Heart left ventricle (tissue), 16 donors: ENCODE measurements around the gene KCNIP3. TPM values are rescaled to one million over a fixed set of nuclear protein-coding genes. Genes with fewer than 3 reads are reported as not detected.
"Not testable (repeated sequence)": the region's sequence is repeated elsewhere in the genome, so short reads cannot be mapped to it uniquely, and the experiment has no call there.

ENCODE experiments used
- ATAC-seq, 4 donors: fragments of 200-7000 bp; cut with Tn5 transposase; one replicate each; pipeline ENCODE4 v1.9.1; 2020 to 2022; ENCODE audit warnings: moderate library complexity in 4 of 4, mild to moderate bottlenecking in 3 of 4, moderate number of reproducible peaks in 1 of 4
- DNase-seq, 5 donors: peaks; one replicate each; pipeline ENCODE4 v3.0.0-alpha.2; 2020
- H3K27ac ChIP-seq, 12 donors: fragments of 200-600 bp; sonication (generic) in 4 of 12; one replicate each; pipeline versions ENCODE4 v1.5.0 to v1.8.0; 2016 to 2022; ENCODE audit warnings: mild to moderate bottlenecking in 2 of 12
- H3K27me3 ChIP-seq, 9 donors: fragments of 200-600 bp; sonication (generic) in 2 of 9; one replicate each; pipeline versions ENCODE4 v1.5.1 to v1.8.0; 2016 to 2022; ENCODE audit warnings: mild to moderate bottlenecking in 3 of 9
- H3K36me3 ChIP-seq, 9 donors: fragments of 200-600 bp; sonication (generic) in 2 of 9; one replicate each; pipeline versions ENCODE4 v1.5.0 to v1.8.0; 2018 to 2022; ENCODE audit warnings: mild to moderate bottlenecking in 2 of 9
- H3K4me1 ChIP-seq, 12 donors: fragments of 200-600 bp; sonication (generic) in 4 of 12; one replicate each; pipeline versions ENCODE4 v1.5.0 to v1.8.0; 2016 to 2022; ENCODE audit warnings: mild to moderate bottlenecking in 3 of 12
- H3K4me3 ChIP-seq, 12 donors: fragments of 200-600 bp; sonication (generic) in 4 of 12; one replicate each; pipeline versions ENCODE4 v1.5.0 to v1.8.0; 2017 to 2022; ENCODE audit warnings: mild to moderate bottlenecking in 9 of 12, moderate library complexity in 4 of 12
- H3K9me3 ChIP-seq, 12 donors: fragments of 200-600 bp; sonication (generic) in 4 of 12; one replicate each; pipeline versions ENCODE4 v1.5.0 to v1.8.0; 2016 to 2022; ENCODE audit warnings: mild to moderate bottlenecking in 1 of 12
- POLR2A ChIP-seq, 2 donors: fragments of 450-650 bp; IDR thresholded peaks; one replicate each; pipeline ENCODE4 v1.6.1; 2017; ENCODE audit warnings: antibody characterized with exemption in 2 of 2, mild to moderate bottlenecking in 2 of 2, moderate library complexity in 2 of 2
- WGBS, 4 donors: extraction: QIAGEN DNeasy Blood & Tissue Kit in 2 of 4; methylation state at CpG; one replicate each; pipeline versions ENCODE4 v1.1.5 to v1.1.7; 2013 to 2018; 5-methylcytosine and 5-hydroxymethylcytosine counted together
- intact Hi-C, 10 donors: fragments of 100-400 bp; cut with DNase I; formaldehyde crosslinking; loops; one replicate each; pipeline versions ENCODE4 v1.11.1 to v1.14.2; 2022
- polyA plus RNA-seq, 2 donors: library from polyadenylated mRNA; stranded (reverse); fragments of 200-250 nt; gene quantifications; one replicate each; pipeline ENCODE4 v1.2.3, GENCODE V29; 2013
- total RNA-seq, 9 donors: library from RNA; depleted of rRNA in 2 of 9; stranded (reverse); fragments of >200 nt in 2 of 9; fragmentation: NEBNext Ultra II Directional in 3 of 9; extraction: Animal tissue kit (Norgen Biotek cat#: 25700) in 3 of 9; gene quantifications; one replicate each; pipeline versions ENCODE4 v1.1.0 to v1.2.4, GENCODE V29; 2016 to 2023
- TF ChIP-seq, protein P1 (sequence below), 12 donors: fragments of 200-600 bp; sonication (generic) in 4 of 12; IDR thresholded peaks; one replicate each; pipeline versions ENCODE4 v1.5.0 to v1.8.0; 2018 to 2022; ENCODE audit warnings: antibody characterized with exemption in 12 of 12, mild to moderate bottlenecking in 5 of 12
- donor health status: ischemic (EF 13 %, LVEDD 7.1; RV severe dilation, severe dysfunction).
- donor health status: healthy with polysubstance abuse.
- donor health status: DM: no; HTN: yes; CAD: no.
- donor health status: DM: no; HTN: no; CAD: no.
- donor health status: ischemic (EF 25% LVEDD 6.9; RV normal size, moderate dysfunction).
- donor health status: ischemic (EF 25% LVEDD 5.7; RV mildly dilated, moderate dysfunction).
- donor health status: healthy.
- donor health status: DM: yes; HTN: yes; CAD: no.
- donor health status: ischemic (EF 35%, LVEDD 5.7; RV mildly dilated, moderate dysfunction).
- donor health status: nonischemic (EF 11% LVEDD 7.7; RV severe dilation, severe dysfunction).
- donor health status: DM: yes; HTN: yes; CAD: no.
- donor health status: PGD.
- donor health status: ischemic (EF 29% LVEDD 5.4; RV normal size, mild dysfunction).
- donor health status: nonischemic (EF 23%, LVEDD 6.1; RV moderate dilation, normal function).

KCNIP3 gene
- total and polyA plus RNA-seq, 11 donors, result 2.7 to 8.3 (median 4.0) TPM

DNA sequence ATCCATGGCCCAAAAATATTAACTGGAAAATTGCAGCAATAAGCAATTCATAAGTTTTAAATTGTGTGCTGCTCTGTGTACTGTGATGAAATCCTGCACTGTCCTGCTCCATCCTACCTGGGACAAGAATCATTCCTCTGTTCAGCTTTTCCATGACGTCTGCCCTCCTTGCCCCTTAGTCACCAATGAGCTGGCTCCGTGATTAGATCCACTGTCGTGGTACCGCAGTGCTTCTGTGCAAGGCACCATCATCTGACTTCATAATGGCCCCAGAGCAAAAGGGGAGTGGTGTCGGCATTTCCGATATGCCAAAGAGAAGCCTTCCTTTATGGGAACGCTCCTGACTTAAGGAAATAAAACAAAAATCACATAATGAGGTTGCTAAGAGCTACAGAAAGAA is 101.9 kb downstream of the KCNIP3 start:
- 92 to 96% (median 93%) methylated on average over 7 of the region's 7 CpGs for WGBS, 4 donors
- H3K9me3 ChIP-seq, result no peaks in the 10 kb centered on the region
- H3K4me3 ChIP-seq, result no peak overlapping the region
- no peak overlapping the region for H3K27ac ChIP-seq
- no peak for ATAC-seq
- no peak for TF ChIP-seq POLR2A (IDR thresholded peaks at IDR 0.05)
- TF ChIP-seq, protein P1, sequence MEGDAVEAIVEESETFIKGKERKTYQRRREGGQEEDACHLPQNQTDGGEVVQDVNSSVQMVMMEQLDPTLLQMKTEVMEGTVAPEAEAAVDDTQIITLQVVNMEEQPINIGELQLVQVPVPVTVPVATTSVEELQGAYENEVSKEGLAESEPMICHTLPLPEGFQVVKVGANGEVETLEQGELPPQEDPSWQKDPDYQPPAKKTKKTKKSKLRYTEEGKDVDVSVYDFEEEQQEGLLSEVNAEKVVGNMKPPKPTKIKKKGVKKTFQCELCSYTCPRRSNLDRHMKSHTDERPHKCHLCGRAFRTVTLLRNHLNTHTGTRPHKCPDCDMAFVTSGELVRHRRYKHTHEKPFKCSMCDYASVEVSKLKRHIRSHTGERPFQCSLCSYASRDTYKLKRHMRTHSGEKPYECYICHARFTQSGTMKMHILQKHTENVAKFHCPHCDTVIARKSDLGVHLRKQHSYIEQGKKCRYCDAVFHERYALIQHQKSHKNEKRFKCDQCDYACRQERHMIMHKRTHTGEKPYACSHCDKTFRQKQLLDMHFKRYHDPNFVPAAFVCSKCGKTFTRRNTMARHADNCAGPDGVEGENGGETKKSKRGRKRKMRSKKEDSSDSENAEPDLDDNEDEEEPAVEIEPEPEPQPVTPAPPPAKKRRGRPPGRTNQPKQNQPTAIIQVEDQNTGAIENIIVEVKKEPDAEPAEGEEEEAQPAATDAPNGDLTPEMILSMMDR (IDR thresholded peaks at IDR 0.05), result no peak
- no peaks in the 10 kb centered on the region for H3K27me3 ChIP-seq
- intact Hi-C loops, result no loop called here
- H3K4me1 ChIP-seq, result peaks cover 0 to 21% (median 14%) of the 10 kb centered on the region in 12 donors
- H3K36me3 ChIP-seq, result no peaks in the 10 kb centered on the region
- DNase-seq, result no peak

DNA sequence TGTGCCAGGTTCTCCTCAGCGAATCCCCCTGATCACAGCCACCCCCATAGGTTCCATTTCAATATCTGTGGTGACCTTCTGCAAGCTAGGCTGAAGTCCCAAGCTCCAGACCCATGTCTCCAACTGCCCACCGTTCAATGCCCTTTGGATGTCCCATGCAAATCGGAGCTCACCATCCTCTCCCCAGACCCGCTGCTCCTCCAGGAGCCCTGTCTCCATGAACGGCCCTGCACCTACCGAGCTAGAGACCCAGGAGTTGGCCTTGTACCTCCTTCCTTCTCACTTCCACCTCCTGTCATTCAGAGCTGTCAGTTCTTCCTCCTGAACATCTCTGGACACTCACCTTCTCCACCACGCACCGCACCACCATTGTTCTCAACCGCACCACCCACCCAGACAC is 104.3 kb downstream of the KCNIP3 start:
- H3K4me3 ChIP-seq, result peak overlapping the region in 10 of 12 donors; percentile 73 to 98 (median 94)
- no peaks in the 10 kb centered on the region for H3K27me3 ChIP-seq
- 75 to 85% (median 80%) methylated on average over 9 of the region's 9 CpGs for WGBS, 4 donors
- no peaks in the 10 kb centered on the region for H3K9me3 ChIP-seq
- peaks cover 0 to 24% (median 14%) of the 10 kb centered on the region in 12 donors for H3K4me1 ChIP-seq
- intact Hi-C loops, result loop anchor here in 4 of 10 donors (5.0 kb wide), 3 partner anchors 54 to 326 kb away; partner anchors contain the start of gene ZNF2 (in 1 of the 4)
- TF ChIP-seq POLR2A (IDR thresholded peaks at IDR 0.05), result no peak
- TF ChIP-seq, protein P1 (IDR thresholded peaks at IDR 0.05), result no peak
- ATAC-seq (no peak), DNase-seq (no peak)
- H3K36me3 ChIP-seq, result no peaks in the 10 kb centered on the region
- no peak overlapping the region for H3K27ac ChIP-seq

DNA sequence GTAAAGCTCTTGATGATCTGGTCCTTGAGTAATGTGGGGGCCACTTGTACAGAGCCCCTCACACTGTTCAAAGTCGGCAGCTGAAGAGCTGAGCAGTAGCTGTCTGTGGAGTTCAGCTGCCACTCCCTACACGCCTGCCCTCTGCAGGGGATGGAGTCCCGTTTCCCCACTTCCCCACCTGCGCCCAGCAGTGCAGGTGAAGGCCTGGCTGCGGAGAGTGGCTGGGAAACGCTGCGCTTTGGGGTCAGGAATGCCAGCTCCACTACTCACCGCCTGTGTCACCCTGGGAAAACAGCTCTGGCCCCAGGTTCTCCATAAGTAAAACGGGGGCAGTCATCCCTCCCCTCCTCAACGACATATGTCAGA is 104.8 kb downstream of the KCNIP3 start:
- 0 to 2% (median 0%) methylated on average over 5 to 10 of the region's 10 CpGs for WGBS, 4 donors
- not testable (repeated sequence) for DNase-seq

DNA sequence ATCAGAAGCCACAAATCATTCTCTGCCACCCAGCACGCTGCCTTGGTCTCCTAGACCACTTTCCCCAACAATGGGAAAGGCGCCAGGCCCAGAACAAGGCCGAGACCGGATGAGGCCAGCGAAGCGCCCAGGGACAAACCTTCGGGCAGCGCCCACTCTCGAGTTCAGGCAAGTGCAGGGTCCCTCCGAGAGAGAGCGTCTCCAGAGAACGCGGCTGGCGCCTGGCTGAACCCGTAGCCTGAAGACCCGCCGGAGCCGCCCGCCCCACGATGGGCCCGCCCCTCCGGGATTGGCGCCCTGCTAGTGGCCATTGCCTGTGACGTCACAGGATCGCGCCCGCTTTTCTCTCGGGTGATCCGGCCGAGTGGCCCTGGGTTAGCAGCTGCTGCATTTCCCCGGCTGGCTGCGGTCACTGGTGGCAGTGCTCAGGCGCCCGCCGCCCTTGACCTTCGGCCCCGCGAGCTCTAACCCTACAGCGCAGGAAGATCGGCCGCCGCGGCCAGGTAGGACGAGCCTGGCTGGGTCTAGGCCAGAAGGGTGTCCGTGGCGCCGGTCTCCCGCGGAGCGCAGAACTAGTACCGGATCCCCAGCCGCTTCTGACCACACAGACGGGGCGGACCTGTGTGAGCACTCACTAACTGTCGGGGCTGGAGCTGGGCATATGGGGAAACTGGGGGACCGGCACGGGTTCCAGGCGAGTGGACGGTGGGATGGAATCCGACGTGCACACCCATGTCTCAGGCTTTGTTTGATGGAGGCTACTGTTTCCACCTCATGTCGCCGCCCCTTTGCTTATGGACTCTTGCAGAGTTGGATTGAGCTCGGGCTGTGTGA is 105.4 kb downstream of the KCNIP3 start, which contains the start of gene FAHD2A:
FAHD2A (plus strand) TSS at position 339 of the 834 bp plus-strand sequence. CDS start 2,851 bp downstream, outside the sequence.
- WGBS, 4 donors, result 0 to 1% (median 0%) methylated on average over 48 to 64 of the region's 64 CpGs

More for the DNA sequence above, 104.8 kb downstream of the KCNIP3 start:
- Histone ChIP-seq H3K4me1 (peaks cover 0 to 24% (median 14%) of the 10 kb centered on the region in 12 donors), H3K27ac (peak overlapping the region in 11 of 12 donors; percentile 65 to 89 (median 85)), H3K4me3 (peak overlapping the region; percentile 73 to 98 (median 92))
- intact Hi-C loops, result loop anchor here in 6 of 10 donors (2.0 to 5.0 kb wide), 5 partner anchors 55 to 325 kb away; partner anchors contain the start of gene ZNF2 (in 2 of the 6)
- ATAC-seq, result peak; percentile 33 to 50 (median 36)
- not testable (repeated sequence) for H3K27me3 ChIP-seq, H3K9me3 ChIP-seq, H3K36me3 ChIP-seq

More for the DNA sequence above, 105.4 kb downstream of the KCNIP3 start, which contains the start of gene FAHD2A:
- intact Hi-C loops, result loop anchor here in 6 of 10 donors (2.0 to 5.0 kb wide), 5 partner anchors 55 to 325 kb away; partner anchors contain the start of gene ZNF2 (in 2 of the 6)
- TF ChIP-seq, protein P1 (IDR thresholded peaks at IDR 0.05), result no peak
- TF ChIP-seq POLR2A (IDR thresholded peaks at IDR 0.05), result peak in 1 of 2 donors; percentile 72
- Histone ChIP-seq H3K9me3 (no peaks in the 10 kb centered on the region), H3K4me3 (peak within 1 kb of the TSS; percentile 73 to 98 (median 92)), H3K4me1 (peaks cover 0 to 24% (median 14%) of the 10 kb centered on the region in 12 donors), H3K36me3 (peaks cover 0 to 8% (median 5%) of the 10 kb centered on the region in 9 donors), H3K27ac (peak within 1 kb of the TSS in 11 of 12 donors; percentile 65 to 89 (median 85)), H3K27me3 (no peaks in the 10 kb centered on the region)
- DNase-seq, result peak; percentile 97 to 99 (median 98)
- ATAC-seq, result peak; percentile 95 to 99 (median 98)
